GM12865 (cell line): Measurements from ENCODE around the gene ADPRH.

Source experiments
- DNase-seq: peaks from one replicate; pipeline ENCODE4 v3.0.0; 2010; ENCODE audit warnings: low read depth
- H3K4me3 ChIP-seq: 2 replicates; pipeline ENCODE4 v1.5.1; 2011; ENCODE audit warnings: mild to moderate bottlenecking, low read depth, low read length, control low read depth
- CTCF ChIP-seq: IDR thresholded peaks from 2 replicates; pipeline ENCODE4 v1.5.1; 2011; ENCODE audit warnings: low read length, control low read depth, low read depth, inconsistent platforms; ENCODE audit not compliant: insufficient read depth; ENCODE audit errors: missing control alignments

The ADPRH gene

GRCh38 chr3:119571230-119571629 lies 8.1 kb upstream of the ADPRH start:
- no peak for DNase-seq
- no peak overlapping the region for H3K4me3 ChIP-seq
- no peak for TF ChIP-seq CTCF

- no peak for DNase-seq
- no peak for TF ChIP-seq CTCF
- no peak overlapping the region for H3K4me3 ChIP-seq
Measured at GRCh38 chr3:119571688-119572087, 7.6 kb upstream of the ADPRH start.

GRCh38 chr3:119575507-119575906 lies 3.8 kb upstream of the ADPRH start:
- no peak for DNase-seq
- H3K4me3 ChIP-seq = no peak overlapping the region
- TF ChIP-seq CTCF = no peak

- DNase-seq = peak; percentile 88
- no peak for TF ChIP-seq CTCF
- H3K4me3 ChIP-seq = peak overlapping the region; percentile 59
Measured at GRCh38 chr3:119580067-119580760, 922 bp downstream of the ADPRH start.

- peak; percentile 79 for DNase-seq
- no peak for TF ChIP-seq CTCF
- peak overlapping the region; percentile 33 for H3K4me3 ChIP-seq
Measured at GRCh38 chr3:119582178-119582577, 2.9 kb downstream of the ADPRH start.

- no peak for TF ChIP-seq CTCF
Measured at GRCh38 chr3:119585208-119585607, 5.9 kb downstream of the ADPRH start.

More at GRCh38 chr3:119585208-119585607, 5.9 kb downstream of the ADPRH start:
- DNase-seq = no peak
- H3K4me3 ChIP-seq = no peak overlapping the region
